B cell (primary cell): ENCODE results near the gene DDX56. TPM values are rescaled to one million over a fixed set of nuclear protein-coding genes. Genes with fewer than 3 reads are reported as not detected.

Experiments used
- ATAC-seq: fragments of 200-7000 bp; cut with Tn5 transposase; one replicate; pipeline ENCODE4 v1.10.0; 2021; ENCODE audit warnings: low read depth, mild to moderate bottlenecking, moderate number of reproducible peaks, moderate library complexity
- CTCF ChIA-PET: fragments of 350-600 bp; sonication (Branson Sonifier 250); formaldehyde crosslinking; loops from one replicate; lab custom pipeline; 2021; ENCODE audit warnings: antibody characterized with exemption, inconsistent platforms; lab: Charles Lee
- POLR2A ChIA-PET: fragments of 350-600 bp; sonication (Branson Sonifier 250); formaldehyde crosslinking; loops from one replicate; lab custom pipeline; 2021; ENCODE audit warnings: antibody characterized with exemption; lab: Charles Lee
- DNase-seq: peaks from one replicate; pipeline ENCODE4 v3.0.0; 2013
- H2AFZ ChIP-seq: 2 replicates; pipeline ENCODE4 v1.6.1; 2012; ENCODE audit warnings: mild to moderate bottlenecking, low read depth, low read length; ENCODE audit not compliant: insufficient read depth, poor library complexity, severe bottlenecking
- H3K27ac ChIP-seq, 2 donors: 1 replicate in 1 of 2; 2 replicates in 1 of 2; pipeline ENCODE4 v1.5.1; 2012 to 2013; ENCODE audit warnings: low read length in 2 of 2, mild to moderate bottlenecking in 2 of 2, moderate library complexity in 1 of 2
- H3K27me3 ChIP-seq, 4 experiments: fragments of 200-600 bp in 1 of 4; sonication (generic) in 1 of 4; replicated peaks in 1 of 4; 1 replicate in 2 of 4; 2 replicates in 2 of 4; pipeline versions ENCODE4 v1.6.1 to v1.7.0; 2013 to 2016; ENCODE audit warnings: low read length in 3 of 4, mild to moderate bottlenecking in 2 of 4, mixed read lengths in 1 of 4, moderate library complexity in 1 of 4; ENCODE audit not compliant: insufficient read depth in 4 of 4, control insufficient read depth in 3 of 4; ENCODE audit errors: control extremely low read depth in 1 of 4
- H3K36me3 ChIP-seq, 2 experiments: replicated peaks in 1 of 2; 1 replicate in 1 of 2; 2 replicates in 1 of 2; pipeline versions ENCODE4 v1.6.1 to v1.7.1; 2013; ENCODE audit warnings: low read length in 1 of 2; ENCODE audit not compliant: insufficient read depth in 2 of 2, control insufficient read depth in 1 of 2; ENCODE audit errors: control extremely low read depth in 1 of 2, extremely low read depth in 1 of 2
- H3K4me1 ChIP-seq, 2 donors: fragments of 200-600 bp in 1 of 2; sonication (generic) in 1 of 2; 1 replicate in 1 of 2; 2 replicates in 1 of 2; pipeline versions ENCODE4 v1.5.1 to v1.6.1; 2013 to 2017; ENCODE audit warnings: low read length in 2 of 2; ENCODE audit not compliant: control insufficient read depth in 2 of 2, insufficient read depth in 2 of 2
- H3K4me2 ChIP-seq: replicated peaks from 2 replicates; pipeline ENCODE3; 2012; ENCODE audit warnings: mild to moderate bottlenecking, low read depth, low read length; ENCODE audit not compliant: poor library complexity, severe bottlenecking
- H3K4me3 ChIP-seq, 5 experiments: fragments of 200-600 bp in 1 of 5; sonication (generic) in 1 of 5; 1 replicate in 3 of 5; 2 replicates in 2 of 5; pipeline versions ENCODE4 v1.5.1 to v1.7.0; 2011 to 2016; ENCODE audit warnings: low read length in 4 of 5, mild to moderate bottlenecking in 4 of 5, low read depth in 2 of 5, control low read depth in 1 of 5, moderate library complexity in 1 of 5; ENCODE audit not compliant: insufficient read depth in 1 of 5; ENCODE audit errors: control extremely low read depth in 1 of 5, extremely low read depth in 1 of 5
- H3K79me2 ChIP-seq: fragments of 200-600 bp; sonication (generic); one replicate; pipeline ENCODE4 v1.6.0; 2016; ENCODE audit warnings: low read length; ENCODE audit not compliant: control insufficient read depth, insufficient read depth
- H3K9ac ChIP-seq: fragments of 200-600 bp; sonication (generic); 2 replicates; pipeline ENCODE4 v1.6.1; 2017; ENCODE audit warnings: mild to moderate bottlenecking, low read length, moderate library complexity
- H3K9me3 ChIP-seq, 3 donors: one replicate each; pipeline versions ENCODE4 v1.6.1 to v1.7.1; 2013; ENCODE audit warnings: low read length in 2 of 3; ENCODE audit not compliant: control insufficient read depth in 2 of 3, insufficient read depth in 1 of 3; ENCODE audit errors: control extremely low read depth in 1 of 3
- H4K20me1 ChIP-seq: 2 replicates; pipeline ENCODE4 v1.6.0; 2012; ENCODE audit warnings: mild to moderate bottlenecking, low read length; ENCODE audit not compliant: insufficient read depth, control insufficient read depth, poor library complexity, severe bottlenecking
- H3K27ac Mint-ChIP-seq: one replicate; pipeline ENCODE4 v1.8.0; 2021; ENCODE audit warnings: mixed read lengths
- H3K27me3 Mint-ChIP-seq: one replicate; pipeline ENCODE4 v1.8.0; 2021; ENCODE audit warnings: mixed read lengths
- H3K4me1 Mint-ChIP-seq: one replicate; pipeline ENCODE4 v1.8.0; 2021; ENCODE audit warnings: mixed read lengths
- H3K4me3 Mint-ChIP-seq: one replicate; pipeline ENCODE4 v1.8.0; 2021; ENCODE audit warnings: mixed read lengths
- H3K9me3 Mint-ChIP-seq: one replicate; pipeline ENCODE4 v1.8.0; 2022; ENCODE audit warnings: mixed read lengths; ENCODE audit not compliant: insufficient read depth
- EZH2 ChIP-seq: IDR thresholded peaks from 2 replicates; pipeline ENCODE4 v1.6.1; 2012; ENCODE audit warnings: borderline replicate concordance, low read depth, mild to moderate bottlenecking, moderate library complexity, low read length; ENCODE audit not compliant: insufficient read depth, poor library complexity, severe bottlenecking
- WGBS: methylation state at CpG from one replicate; pipeline ENCODE4 v1.1.5; 2013; ENCODE audit warnings: missing lambda C conversion rate; ENCODE audit not compliant: insufficient coverage; 5-methylcytosine and 5-hydroxymethylcytosine counted together
- intact Hi-C: fragments of 100-400 bp; cut with micrococcal nuclease; formaldehyde crosslinking; loops from one replicate; pipeline ENCODE4 v1.10.0; 2022
- polyA plus RNA-seq: library from polyadenylated mRNA; depleted of rRNA; stranded (reverse); fragments of >200 nt; gene quantifications from 2 replicates; pipeline ENCODE4 v1.2.3, GENCODE V29; 2012
- total RNA-seq, 2 donors: library from RNA; stranded (reverse); fragments of 120-200 nt in 1 of 2; gene quantifications; 1 replicate in 1 of 2; 2 replicates in 1 of 2; pipeline versions ENCODE4 v1.2.3 to v1.2.4, GENCODE V29; 2013 to 2022
- TF ChIP-seq, protein P1 (sequence below): fragments of 200-600 bp; IDR thresholded peaks from one replicate; pipeline ENCODE4 v1.8.0; 2022; ENCODE audit warnings: antibody characterized with exemption, mild to moderate bottlenecking

The DDX56 gene
- total and polyA plus RNA-seq, 2 donors (not counting 1 experiment from before 2014, with no cell fraction given): 88.2 to 102 TPM

DNA sequence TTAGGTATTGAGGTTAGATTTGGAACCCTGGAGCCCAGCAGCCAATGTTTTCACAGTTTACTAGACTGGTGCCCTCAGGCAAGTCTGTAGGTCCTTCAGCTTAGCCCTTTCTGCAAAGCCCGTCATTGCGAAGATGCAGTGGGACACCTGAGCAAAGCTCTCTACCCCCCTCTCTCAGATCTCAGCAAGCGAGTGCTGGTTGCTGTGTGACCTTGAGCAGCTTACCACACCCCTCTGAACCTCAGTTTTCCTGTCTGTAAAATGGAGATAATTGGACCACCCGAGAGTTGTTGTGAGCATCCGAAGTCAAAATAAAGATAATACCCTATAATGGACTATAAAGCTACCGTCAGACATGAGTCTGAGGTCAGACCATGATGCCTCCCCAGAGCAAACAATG lies 36.3 kb downstream of the DDX56 start:
- intact Hi-C loops: no loop called here
- POLR2A ChIA-PET: interaction anchor here (0.7 kb wide), 1 partner anchor 34 kb away, joined by 4 read pairs; no protein-coding TSS in a partner anchor

DNA sequence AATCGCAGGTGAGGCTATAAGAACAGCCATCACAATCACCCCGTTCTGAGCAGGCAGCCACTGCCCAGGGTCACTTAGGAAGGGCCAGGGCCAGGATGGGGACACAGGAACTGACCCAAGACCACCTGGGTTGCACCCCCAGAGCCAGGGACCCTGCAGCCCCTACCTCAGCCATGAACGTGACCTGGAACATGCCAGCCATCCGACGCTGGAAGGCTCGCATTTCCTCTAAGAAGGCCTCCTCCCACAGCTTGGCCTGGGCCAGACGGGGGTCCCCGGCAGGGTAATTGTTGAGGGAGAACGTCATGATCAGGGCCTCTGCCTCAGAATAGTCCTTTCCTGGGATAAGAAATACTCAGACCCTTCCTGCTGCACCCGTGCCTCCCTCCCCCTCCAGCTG lies 37.6 kb downstream of the DDX56 start:
- H3K4me3 ChIP-seq: no peak overlapping the region
- no peak overlapping the region for H3K9ac ChIP-seq
- H3K27ac ChIP-seq: no peak overlapping the region
- TF ChIP-seq, protein P1, sequence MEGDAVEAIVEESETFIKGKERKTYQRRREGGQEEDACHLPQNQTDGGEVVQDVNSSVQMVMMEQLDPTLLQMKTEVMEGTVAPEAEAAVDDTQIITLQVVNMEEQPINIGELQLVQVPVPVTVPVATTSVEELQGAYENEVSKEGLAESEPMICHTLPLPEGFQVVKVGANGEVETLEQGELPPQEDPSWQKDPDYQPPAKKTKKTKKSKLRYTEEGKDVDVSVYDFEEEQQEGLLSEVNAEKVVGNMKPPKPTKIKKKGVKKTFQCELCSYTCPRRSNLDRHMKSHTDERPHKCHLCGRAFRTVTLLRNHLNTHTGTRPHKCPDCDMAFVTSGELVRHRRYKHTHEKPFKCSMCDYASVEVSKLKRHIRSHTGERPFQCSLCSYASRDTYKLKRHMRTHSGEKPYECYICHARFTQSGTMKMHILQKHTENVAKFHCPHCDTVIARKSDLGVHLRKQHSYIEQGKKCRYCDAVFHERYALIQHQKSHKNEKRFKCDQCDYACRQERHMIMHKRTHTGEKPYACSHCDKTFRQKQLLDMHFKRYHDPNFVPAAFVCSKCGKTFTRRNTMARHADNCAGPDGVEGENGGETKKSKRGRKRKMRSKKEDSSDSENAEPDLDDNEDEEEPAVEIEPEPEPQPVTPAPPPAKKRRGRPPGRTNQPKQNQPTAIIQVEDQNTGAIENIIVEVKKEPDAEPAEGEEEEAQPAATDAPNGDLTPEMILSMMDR: no peak
- TF ChIP-seq EZH2: no peak
- no peaks in the 10 kb centered on the region for H3K36me3 ChIP-seq
- ATAC-seq (no peak), DNase-seq (no peak)
- H3K9me3 Mint-ChIP-seq: no peaks in the 10 kb centered on the region
- ChIA-PET POLR2A (interaction anchor here (0.5 kb wide), 1 partner anchor 629 kb away, joined by 11 read pairs; no protein-coding TSS in a partner anchor), CTCF (interaction anchor here (1.2 kb wide), 1 partner anchor 31 kb away, joined by 3 read pairs; no protein-coding TSS in a partner anchor)
- H3K4me1 Mint-ChIP-seq: peaks cover 2% of the 10 kb centered on the region
- H2AFZ ChIP-seq: no peak overlapping the region
- peaks cover under 1 to 1% of the 10 kb centered on the region in 2 donors for H3K4me1 ChIP-seq
- no peaks in the 10 kb centered on the region for H3K9me3 ChIP-seq
- 100% methylated on average over 4 of the region's 10 CpGs for WGBS
- no peaks in the 10 kb centered on the region for H3K27me3 Mint-ChIP-seq
- H3K4me2 ChIP-seq: no peak overlapping the region
- H3K27me3 ChIP-seq: no peaks in the 10 kb centered on the region
- H3K4me3 Mint-ChIP-seq: no peak overlapping the region
- H4K20me1 ChIP-seq: no peaks in the 10 kb centered on the region
- intact Hi-C loops: no loop called here
- H3K79me2 ChIP-seq: no peaks in the 10 kb centered on the region
- H3K27ac Mint-ChIP-seq: no peak overlapping the region

More for the DNA sequence above, 36.3 kb downstream of the DDX56 start:
- no peaks in the 10 kb centered on the region for H3K79me2 ChIP-seq
- no peaks in the 10 kb centered on the region for H3K9me3 ChIP-seq
- DNase-seq (no peak), ATAC-seq (no peak)
- H3K9me3 Mint-ChIP-seq: no peaks in the 10 kb centered on the region
- H3K4me2 ChIP-seq: no peak overlapping the region
- no peaks in the 10 kb centered on the region for H3K36me3 ChIP-seq
- no peaks in the 10 kb centered on the region for H3K4me1 ChIP-seq
- no peaks in the 10 kb centered on the region for H3K4me1 Mint-ChIP-seq
- no peaks in the 10 kb centered on the region for H3K27me3 Mint-ChIP-seq
- H2AFZ ChIP-seq: no peak overlapping the region
- H3K4me3 ChIP-seq: no peak overlapping the region
- 94% methylated on average over 5 of the region's 6 CpGs for WGBS
- no peaks in the 10 kb centered on the region for H3K27me3 ChIP-seq
- H3K4me3 Mint-ChIP-seq: no peak overlapping the region
- CTCF ChIA-PET: no interaction called here
- no peak overlapping the region for H3K9ac ChIP-seq
- H4K20me1 ChIP-seq: no peaks in the 10 kb centered on the region
- H3K27ac ChIP-seq: no peak overlapping the region
- H3K27ac Mint-ChIP-seq: no peak overlapping the region
- TF ChIP-seq, protein P1: no peak
- no peak for TF ChIP-seq EZH2
